IPS DF 4.7 (cell line): ENCODE results near the gene ATP11A.

Source experiments
- DNase-seq: peaks from one replicate; pipeline ENCODE4 v3.0.0-alpha.2; 2013; ENCODE audit warnings: low spot score; ENCODE audit errors: extremely low read depth

Gene ATP11A

GRCh38 chr13:112689303-112690245, at the start of gene ATP11A:
Gene ATP11A (plus strand): TSS chr13:112690038. CDS start chr13:112690417, 379 bp downstream.
- no peak for DNase-seq

DNA sequence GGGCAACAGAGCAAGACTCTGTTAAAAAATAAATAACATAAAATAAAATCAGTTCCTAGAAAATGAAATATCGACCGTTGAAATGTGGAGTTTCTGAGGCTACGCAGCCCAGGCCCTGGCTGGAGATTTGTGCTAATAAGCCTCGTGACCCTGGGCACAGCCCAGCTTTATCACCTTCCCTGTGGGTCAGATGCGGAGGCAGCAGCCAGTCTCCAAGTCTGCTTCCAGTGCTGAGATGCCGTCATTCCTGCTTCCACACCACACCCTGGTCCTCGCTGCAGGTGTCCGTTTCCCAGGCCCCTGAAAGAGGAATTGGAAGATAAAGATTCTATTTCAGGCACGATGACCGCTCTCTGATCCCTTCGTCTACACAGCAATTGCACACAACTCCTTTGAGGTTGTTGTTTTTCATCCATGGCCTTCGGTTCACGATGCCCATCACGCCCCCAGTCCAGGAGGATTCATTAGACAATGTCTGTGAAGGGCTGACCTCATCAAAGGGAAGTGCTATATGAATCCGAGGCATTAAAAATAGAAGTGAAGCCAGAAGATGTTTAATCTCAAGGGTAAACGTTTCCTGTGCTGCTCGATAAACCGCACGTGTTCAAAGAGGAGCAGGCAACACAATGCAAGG, 48.3 kb upstream of the ATP11A start:
- no peak for DNase-seq

DNA sequence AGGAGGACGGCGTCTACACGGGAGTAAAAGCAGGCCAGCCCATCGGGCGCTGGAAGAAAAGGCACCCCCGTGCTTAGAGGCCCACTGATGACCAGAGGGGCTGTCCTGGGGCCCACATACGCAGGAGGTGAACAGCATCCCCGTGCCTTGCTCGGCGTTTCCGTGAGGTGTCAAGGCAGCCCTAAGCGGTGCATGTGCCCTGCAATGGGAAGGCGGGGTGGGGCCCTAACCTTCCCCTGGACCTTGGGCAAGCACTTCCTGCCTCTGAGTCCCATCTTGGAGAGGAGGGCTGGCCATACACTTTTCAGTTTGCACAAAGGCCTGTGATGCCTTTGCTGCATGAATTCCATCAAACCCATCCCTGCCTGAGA, 47.8 kb upstream of the ATP11A start:
- DNase-seq, result no peak

- DNase-seq, result no peak
Observed at GRCh38 chr13:112643759-112644459, 45.9 kb upstream of the ATP11A start.

DNA sequence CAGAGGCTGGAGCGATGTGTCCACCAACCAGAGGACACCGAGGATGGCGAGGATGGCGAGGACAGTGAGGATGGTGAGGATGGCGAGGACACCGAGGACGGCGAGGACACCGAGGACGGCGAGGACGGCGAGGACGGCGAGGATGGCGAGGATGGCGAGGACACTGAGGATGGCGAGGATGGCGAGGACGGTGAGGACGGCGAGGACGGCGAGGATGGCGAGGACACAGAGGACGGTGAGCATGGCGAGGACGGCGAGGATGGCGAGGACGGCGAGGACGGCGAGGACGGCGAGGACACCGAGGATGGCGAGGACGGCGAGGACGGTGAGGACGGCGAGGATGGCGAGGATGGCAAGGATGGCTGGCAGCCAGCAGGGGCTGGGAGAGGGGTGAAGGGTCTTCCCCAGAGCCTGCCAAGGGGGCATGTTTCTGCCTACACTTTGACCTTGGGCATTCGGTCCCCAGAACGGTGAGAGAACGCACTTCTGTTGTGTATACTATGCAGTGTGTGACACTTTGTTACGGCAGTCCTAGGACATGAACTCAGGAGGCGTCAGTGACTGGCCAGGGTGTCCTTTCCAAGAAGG, 44.4 kb upstream of the ATP11A start:
- no peak for DNase-seq

GRCh38 chr13:112647256-112647655, 42.6 kb upstream of the ATP11A start:
- no peak for DNase-seq

- no peak for DNase-seq
Observed at GRCh38 chr13:112648101-112648500, 41.7 kb upstream of the ATP11A start.

- DNase-seq, result no peak
Observed at GRCh38 chr13:112648966-112649690, 40.7 kb upstream of the ATP11A start.

DNA sequence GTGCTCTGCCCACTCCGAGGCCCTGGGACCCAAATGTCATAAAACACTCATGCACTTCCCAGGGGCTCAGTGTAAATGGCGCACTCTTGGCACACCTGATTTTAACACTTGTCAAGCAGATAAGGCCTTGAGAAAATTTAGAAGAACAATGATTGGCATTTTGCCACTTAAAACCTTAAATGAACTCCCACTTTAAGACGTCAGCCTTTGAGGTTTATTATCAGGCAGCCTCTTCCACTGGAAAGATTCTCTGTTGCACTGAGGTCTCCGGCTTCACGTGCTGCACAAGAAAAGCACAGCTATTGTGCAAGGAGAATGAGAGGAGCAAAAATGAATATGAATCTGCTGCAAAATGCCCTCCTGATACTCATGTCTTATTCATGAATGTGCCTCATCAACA, 38.5 kb upstream of the ATP11A start:
- no peak for DNase-seq

- no peak for DNase-seq
Observed at GRCh38 chr13:112651750-112652511, 37.9 kb upstream of the ATP11A start.

GRCh38 chr13:112652512-112653070, 37.2 kb upstream of the ATP11A start:
- DNase-seq, result no peak

DNA sequence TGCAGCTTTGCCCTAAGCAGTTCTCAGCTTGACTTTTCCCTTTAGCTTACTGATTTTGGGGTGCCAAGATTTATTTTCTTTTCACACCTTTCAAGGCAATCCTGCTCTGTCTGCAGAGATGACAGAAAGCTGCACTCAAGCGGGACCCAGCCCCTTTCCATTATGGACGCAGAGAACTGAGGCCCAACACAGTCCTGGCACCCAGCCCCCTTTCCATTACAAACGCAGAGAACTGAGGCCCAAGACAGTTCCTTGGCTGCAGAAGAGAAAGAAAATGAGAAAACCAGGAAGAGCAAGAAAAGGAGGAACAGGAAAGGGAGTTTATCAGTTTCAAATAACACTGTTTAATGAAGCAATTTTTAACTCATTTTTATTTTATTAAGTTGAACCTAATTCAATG, 36.8 kb upstream of the ATP11A start:
- DNase-seq, result no peak

- DNase-seq, result no peak
Observed at GRCh38 chr13:112655913-112656312, 33.9 kb upstream of the ATP11A start.

DNA sequence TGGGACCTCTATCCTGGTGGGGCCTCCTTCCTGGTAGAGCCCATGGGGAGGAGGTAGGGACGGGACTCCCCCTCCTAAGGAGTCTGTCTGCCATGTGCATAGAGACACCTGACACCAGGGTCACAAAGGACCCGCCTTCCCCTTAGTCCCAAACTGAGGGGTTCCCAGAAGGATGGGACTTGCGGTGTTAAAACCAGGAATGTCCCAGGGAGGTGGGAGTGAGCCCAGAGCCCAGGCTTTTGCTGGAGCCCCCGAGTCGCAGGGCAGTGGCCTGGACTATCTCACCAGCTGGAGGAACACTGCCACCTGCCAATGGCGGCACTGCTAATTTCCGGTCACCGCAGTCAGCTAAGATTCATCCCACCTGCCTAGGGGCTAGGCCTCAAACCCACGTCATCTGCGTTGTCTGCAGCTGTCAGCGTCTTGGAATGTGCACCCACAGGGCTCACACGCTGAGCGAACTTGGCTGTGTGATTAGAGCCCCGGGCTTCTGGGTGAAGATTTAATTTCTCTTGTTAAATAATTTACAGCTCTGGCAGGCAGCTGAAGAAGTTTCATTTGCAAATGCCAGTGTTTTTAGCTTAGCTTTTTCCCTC, 31.9 kb upstream of the ATP11A start:
- no peak for DNase-seq

- DNase-seq, result no peak
Observed at GRCh38 chr13:112658808-112659207, 31.0 kb upstream of the ATP11A start.

- no peak for DNase-seq
Observed at GRCh38 chr13:112661291-112661690, 28.5 kb upstream of the ATP11A start.

DNA sequence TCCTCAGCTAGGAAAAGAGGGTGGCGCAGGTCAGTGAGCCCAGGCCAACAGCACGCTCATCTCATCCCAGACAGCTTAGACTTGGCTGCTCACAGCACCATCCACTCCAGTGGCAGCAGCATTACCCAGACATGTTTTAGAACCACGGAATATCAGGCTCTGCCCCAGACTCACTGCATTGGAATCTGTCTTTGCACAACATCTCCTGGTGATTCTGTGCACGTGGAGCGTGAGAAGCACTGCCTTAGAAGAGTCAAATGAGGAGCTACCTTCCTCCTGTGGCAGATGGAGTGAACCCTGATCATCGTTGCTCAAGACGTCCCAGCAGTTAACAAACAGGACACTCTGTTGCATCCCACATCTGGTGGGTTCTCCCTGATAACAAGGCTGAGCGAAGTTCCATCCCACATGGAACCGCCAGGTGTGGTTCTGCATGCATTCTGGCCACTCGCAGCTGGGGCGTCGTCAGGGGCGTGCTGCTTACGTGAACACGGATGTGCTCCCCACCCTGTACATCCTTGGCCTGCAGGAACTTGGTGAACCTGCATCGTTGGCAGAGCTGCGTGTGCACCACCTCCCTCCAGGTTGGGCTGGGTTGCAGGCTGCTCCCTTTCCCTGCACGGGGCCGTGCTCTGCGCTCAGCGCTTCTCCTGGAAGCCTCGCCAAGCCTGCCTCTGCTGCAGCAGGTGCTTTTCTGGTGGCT, 25.2 kb upstream of the ATP11A start:
- DNase-seq, result no peak

- no peak for DNase-seq
Observed at GRCh38 chr13:112668924-112669323, 20.9 kb upstream of the ATP11A start.

GRCh38 chr13:112669881-112670499, 19.8 kb upstream of the ATP11A start:
- DNase-seq, result no peak
